Measurements from ENCODE around the gene GNG4.

Gene GNG4

GRCh38 chr1:235649368-235650163 lies at the start of gene GNG4:
TSS of gene GNG4 (minus strand) at chr1:235649784. CDS start at chr1:235583838, 65,946 bp downstream.
- DNase-seq (ENCODE audit: low spot score), result no peak

- no peak for DNase-seq (ENCODE audit: low spot score)
Measured at GRCh38 chr1:235697508-235697907, 47.9 kb upstream of the GNG4 start.

DNA sequence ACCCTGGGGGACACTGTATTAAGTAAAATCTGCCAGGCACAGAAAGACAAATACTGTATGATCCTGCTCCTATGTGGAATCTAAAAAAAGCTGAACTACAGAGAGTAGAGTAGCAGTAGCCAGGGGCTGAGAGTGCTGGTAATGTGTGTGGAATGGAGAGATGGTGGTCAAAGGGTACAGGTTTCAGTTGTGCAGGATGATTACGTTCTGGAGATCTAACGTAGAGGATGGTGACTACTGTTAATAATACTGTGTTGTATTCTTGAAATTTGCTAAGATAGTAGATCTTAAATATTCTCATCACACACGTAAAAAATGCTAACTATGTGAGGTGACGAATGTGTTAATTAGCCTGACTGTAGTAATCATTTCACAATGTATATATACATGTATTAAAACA lies 39.8 kb upstream of the GNG4 start:
- no peak for DNase-seq (ENCODE audit: low spot score)

- no peak for DNase-seq (ENCODE audit: low spot score)
Measured at GRCh38 chr1:235688096-235688495, 38.5 kb upstream of the GNG4 start.

- no peak for DNase-seq (ENCODE audit: low spot score)
Measured at GRCh38 chr1:235683653-235684052, 34.1 kb upstream of the GNG4 start.

- no peak for DNase-seq (ENCODE audit: low spot score)
Measured at GRCh38 chr1:235682216-235682615, 32.6 kb upstream of the GNG4 start.

DNA sequence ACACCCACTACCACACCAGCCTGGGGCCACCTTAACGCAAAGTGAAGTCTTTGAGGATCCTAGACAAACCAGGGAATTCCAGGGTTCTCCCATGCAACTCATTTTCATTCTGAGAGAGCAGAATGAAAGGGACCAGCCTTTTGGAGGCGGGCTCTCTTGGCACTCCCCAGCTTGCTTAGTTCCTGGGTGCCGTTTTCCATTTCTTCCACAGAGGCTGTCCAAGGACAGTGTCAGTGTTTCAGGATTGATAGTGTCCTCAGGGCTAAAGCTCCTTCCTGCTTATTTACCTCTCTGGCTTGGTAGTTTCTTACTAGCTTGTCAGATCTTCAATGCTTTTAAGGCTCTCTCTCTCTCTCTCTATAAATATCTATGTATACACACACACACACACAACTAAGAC lies 30.1 kb upstream of the GNG4 start:
- no peak for DNase-seq (ENCODE audit: low spot score)

GRCh38 chr1:235679005-235679404 lies 29.4 kb upstream of the GNG4 start:
- DNase-seq (ENCODE audit: low spot score), result no peak

GRCh38 chr1:235675152-235675890 lies 25.7 kb upstream of the GNG4 start:
- no peak for DNase-seq (ENCODE audit: low spot score)

DNA sequence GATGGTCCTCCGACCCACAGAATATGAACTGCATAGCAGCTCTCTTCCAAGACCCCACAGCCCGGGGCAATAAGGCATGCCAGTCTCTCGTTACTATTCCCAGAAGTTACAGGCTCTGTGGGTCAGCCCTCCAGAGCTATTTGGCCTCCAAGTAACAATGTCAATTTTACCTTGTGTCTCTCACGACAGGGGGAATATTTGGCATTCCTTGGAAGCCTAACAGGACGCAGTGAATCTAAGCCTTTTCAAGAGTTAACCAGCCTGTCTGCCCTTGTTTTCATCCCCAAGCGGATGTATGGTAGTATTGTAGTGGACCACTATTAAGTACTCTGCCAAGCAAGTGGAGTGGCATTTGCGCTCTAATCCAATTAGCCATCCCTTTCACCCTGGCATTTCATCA lies 24.4 kb upstream of the GNG4 start:
- no peak for DNase-seq (ENCODE audit: low spot score)

DNA sequence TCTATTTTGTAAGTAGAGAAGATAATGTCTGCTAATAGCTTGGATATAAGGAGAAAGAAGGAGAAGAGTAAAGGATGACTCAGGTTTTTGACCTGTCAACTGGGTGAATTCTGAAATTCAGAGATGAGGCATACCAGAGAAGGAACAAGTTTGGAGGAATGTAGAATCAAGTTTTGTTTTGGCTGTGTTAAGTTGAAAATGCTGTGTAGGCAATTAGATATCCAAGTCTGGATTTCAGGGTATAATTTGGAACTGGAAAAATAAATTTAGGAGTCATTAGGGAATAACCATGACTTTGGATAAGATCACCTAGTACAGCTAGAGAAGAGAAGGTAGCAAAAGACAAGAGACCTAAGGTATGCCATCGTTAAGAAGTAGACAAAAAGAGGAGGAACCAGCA lies 22.4 kb upstream of the GNG4 start:
- DNase-seq (ENCODE audit: low spot score), result no peak

- DNase-seq (ENCODE audit: low spot score), result no peak
Measured at GRCh38 chr1:235670157-235670776, 20.7 kb upstream of the GNG4 start.

DNA sequence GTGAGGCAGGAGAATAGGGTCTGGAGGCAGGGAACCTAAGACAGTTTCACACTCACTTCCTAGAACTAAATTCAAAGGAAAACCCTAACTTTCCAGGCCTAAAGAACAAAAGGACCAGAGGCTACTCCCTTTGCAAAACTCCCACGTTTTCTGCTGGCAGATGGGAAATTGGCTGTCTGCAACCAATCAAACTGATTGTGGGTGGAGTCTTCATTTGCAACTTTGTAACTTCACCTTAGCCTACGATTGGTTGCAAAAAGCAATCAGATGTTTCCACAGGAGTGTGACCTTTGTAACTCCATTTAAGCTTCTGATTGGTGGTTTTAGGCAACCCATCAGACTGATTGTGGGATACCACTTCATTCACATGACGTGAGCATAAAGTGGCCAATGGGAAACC lies 19.7 kb upstream of the GNG4 start:
- no peak for DNase-seq (ENCODE audit: low spot score)

DNA sequence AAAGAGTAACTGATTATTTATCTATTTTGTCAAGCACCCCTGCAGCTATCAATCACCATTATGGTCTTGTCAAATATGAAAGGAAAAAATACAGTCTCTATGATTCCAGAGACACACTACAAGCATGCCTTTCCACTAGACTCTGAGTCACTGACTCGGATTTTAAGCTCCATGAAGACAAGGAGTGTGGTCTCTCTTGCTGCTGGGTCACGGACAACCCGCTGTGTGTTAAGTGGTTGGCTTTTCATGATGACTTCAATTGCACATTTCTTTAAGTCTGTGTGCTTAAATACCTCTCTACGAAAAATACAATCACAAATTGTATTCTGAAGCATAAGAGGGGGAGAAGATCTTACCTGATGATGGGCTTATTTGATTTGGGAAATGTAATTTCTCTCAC lies 14.0 kb upstream of the GNG4 start:
- no peak for DNase-seq (ENCODE audit: low spot score)

DNA sequence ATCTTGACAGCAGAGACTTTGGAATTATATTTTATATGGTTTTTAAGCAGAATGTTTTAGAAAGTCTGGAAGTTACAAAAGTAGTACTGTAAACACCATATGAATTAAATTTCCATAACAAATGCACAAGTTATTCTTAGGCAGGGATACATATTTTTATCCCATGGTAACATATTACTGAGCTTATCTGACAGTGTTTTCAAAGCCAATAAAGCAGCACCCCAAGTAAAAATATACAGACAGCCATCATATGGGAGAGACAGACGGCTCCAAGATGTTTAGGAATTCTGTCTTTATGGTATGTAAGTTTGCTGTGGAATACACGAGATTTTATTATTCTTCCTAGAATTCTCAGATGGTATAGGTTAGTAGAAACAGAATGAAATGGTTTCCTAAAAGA lies 12.0 kb upstream of the GNG4 start:
- DNase-seq (ENCODE audit: low spot score), result no peak

- DNase-seq (ENCODE audit: low spot score), result no peak
Measured at GRCh38 chr1:235659186-235659771, 9.7 kb upstream of the GNG4 start.

GRCh38 chr1:235657747-235658526 lies 8.4 kb upstream of the GNG4 start:
- DNase-seq (ENCODE audit: low spot score), result no peak

DNA sequence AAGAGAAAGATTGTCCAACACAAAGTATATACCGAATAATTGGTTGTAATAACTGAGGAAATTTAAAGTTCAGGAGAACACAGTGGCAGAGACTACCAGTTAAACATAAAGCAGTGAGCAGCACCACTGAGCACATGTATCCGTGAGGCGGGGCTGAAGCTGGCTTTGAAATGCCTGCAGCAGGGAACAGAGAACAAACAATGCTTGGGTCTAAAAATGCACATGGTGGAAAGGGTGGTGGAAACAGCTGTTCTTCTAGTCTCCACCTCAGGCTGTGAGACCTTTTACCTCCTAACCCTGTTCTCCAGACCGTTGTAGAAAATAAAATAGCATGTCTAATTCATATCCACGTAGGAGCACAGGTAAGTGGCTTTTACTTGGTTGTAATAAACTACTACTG lies 7.7 kb upstream of the GNG4 start:
- DNase-seq (ENCODE audit: low spot score), result no peak

GRCh38 chr1:235652364-235652763 lies 2.8 kb upstream of the GNG4 start:
- no peak for DNase-seq (ENCODE audit: low spot score)

DNA sequence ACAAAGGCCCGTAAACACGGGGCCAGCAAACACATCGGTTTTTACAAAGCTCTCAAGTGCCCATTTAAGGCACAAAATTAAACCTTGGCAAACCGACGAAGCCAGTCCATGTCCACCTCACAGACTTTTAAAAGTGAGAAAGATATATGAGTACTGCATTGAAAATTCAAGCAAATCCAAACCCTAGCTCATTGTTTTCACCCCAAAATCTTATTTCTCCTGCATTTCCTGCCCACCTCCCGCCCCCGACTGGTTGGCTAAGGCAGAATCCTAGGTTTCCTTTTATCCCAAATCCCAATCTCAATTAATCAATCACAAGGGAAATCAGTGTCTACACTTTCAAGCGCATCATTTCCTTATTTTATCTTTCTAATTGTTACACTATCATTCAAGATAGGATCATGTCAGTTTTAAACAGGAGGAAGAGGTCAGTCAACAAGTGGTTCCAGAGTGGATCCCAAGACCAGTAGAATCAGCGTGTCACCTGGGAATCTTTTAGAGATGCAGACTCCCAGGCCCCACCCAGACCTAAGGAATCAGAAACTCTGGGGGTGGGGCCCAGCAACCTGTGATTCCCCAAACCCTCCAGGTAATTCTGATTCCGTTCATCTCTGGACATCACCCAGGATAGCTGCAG lies 1.7 kb upstream of the GNG4 start:
- no peak for DNase-seq (ENCODE audit: low spot score)

DNA sequence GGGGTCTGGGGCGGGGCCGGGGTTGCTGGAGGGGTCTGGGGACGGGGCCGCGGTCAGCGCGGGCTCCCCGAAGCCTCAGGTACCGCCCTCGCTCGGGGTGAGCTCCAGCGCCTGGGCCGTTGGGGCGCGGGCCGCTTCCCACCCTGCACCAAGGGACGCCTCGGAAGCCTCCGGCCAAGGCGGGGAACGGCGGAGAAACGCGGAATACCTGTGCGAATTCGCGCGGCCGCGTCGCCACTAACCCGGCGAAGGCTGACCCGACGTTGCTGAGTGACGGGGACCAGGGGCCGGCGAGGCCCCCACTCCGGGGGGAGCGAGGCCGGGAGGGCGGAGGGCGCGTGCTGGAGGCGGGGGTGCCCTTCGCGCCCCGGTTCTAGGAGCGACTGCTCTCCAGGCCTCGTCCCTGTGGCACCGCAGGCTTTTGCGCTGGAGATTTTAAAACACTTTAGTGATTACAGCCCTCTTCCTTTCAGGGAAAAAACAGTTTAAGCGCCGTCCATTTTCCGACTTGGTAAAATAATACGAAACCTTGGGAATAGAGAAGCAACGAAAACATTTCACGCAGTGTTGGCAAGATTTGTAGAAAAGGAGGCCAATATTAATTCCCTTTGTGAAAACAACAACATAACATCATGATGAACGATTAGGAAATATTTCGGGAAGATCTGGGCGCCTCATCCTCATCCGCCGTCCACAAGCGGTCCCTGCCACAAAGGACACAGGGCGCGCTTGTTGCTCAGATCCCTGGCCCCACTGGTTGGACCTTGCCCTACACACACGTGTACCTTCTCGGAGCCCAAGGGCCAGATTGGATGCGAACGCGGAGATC lies 971 bp upstream of the GNG4 start:
- DNase-seq (ENCODE audit: low spot score), result no peak
